NCI-H187 (cell line): ENCODE results near the gene MLN.

Experiments
- DNase-seq, 2 experiments: peaks; one replicate each; lab custom pipeline; 2025; lab: John Stamatoyannopoulos, UW

MLN gene

GRCh38 chr6:33788694-33789549 lies 14.9 kb downstream of the MLN start, which contains the start of gene LEMD2:
Gene LEMD2, minus strand, starts transcription at chr6:33789130. Its CDS starts 14 bp downstream, at chr6:33789116.
- peak; percentile 79 to 85 for DNase-seq

DNA sequence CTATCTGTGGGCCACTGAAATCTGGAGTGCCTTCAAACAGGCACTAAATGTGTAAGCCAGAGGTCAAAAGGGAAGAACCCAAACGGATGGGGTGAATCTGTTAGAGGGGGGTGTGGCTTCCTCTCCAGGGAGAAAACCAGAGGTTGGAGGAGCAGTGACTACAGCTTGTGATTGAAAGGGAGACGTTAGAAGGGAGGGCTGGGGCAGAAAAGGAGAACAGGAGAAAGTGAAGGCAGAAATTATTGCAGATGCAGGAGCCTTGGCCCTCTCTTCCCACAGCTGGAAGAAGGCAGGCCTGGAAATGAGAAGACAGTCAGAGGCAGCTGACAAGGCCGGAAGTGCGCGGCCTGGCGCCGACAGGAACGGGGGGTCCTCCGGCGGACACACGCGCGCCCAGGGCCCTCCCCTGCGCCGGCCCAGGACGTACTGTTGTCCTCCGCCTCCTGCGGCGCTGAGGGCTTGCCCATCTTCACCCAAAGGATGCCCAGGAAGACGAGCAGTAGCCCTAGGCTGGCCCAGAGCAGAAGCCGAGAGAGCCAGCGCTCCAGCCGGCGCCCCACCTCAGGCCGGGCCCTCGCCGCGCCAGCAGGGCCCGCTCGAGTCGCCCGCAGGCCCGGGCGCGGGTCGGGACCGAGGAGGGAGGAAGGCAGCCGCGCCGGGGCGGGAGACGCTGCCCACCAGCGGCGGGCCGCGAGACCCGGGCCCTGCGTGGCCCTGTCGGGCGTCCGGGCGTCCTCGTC lies 15.7 kb downstream of the MLN start:
- DNase-seq: no peak

- DNase-seq: no peak
Observed at GRCh38 chr6:33787346-33787953, 16.4 kb downstream of the MLN start.

DNA sequence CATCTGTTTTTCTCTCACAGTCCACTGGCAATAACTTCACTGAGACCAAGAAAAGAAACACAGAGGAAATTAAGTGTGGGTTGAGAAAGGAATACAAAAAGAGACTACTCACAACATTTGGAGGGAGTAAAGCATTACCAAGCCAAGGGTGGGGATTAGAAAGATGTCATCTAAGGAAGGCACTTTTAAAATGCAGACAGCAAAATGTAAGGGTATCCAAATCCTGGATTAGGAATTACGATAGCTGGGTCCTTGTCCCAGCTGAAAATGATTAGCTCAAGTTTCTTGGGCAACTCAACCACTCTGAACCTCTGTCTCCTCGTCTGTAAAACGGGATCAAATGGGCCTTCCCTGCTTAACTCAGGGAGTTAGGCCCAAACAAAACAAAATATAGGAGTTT lies 17.1 kb downstream of the MLN start:
- no peak for DNase-seq

- DNase-seq: no peak
Observed at GRCh38 chr6:33785778-33786177, 18.0 kb downstream of the MLN start.

DNA sequence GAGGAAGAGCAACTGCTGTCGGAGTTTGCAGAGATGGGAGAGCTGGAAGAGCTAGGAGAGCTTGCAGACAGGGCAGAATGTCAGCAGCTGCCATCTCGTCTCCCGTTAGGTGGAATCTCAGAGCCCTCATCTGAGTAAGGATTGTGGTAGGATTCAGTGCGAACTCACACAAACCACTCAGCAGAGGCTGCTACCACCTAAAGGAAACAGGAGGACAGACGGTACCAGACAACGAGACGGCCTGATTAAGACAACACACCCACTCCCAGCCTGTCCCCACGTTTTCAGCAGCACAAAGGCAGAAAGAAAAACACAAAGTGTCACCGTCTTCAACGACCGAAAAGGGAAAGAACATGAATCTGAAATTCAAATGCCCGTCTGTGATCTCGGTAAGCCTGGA lies 19.0 kb downstream of the MLN start:
- DNase-seq: no peak

DNA sequence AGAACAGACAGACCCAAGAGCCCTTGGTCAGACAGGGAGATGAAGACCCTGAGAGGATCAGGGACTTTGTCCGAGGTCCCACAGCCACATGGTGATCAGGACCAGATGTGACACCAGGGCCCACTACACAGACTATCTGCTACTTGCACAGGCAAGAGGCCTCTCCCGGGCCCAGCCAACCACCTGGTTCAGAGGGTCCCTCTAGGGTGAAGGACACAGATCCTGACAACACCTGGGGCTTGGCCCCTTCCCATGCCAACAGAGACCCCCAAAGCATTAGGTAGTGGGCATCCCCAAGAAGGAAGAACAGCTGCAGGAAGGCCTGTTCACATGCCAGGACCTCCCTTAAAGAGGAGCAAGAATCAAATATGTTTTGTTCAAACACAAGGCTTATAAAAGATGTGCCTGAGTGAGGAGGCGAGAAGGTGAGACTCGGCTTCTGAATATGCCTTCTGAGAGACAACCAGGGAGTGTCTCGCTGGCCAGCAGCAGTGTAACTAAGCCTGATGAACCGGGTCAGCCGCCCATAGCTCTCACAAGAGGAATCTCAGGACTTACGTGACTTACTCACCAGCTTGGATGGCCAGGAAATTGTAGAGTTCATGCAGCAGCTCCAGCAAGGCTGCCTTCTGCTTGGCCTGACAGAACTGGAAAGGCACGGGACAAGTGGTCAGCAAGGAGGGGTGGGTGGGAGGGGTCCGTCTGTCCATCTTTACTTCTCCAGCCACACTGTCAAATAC lies 19.9 kb downstream of the MLN start:
- no peak for DNase-seq

GRCh38 chr6:33782561-33782960 lies 21.2 kb downstream of the MLN start:
- no peak for DNase-seq

DNA sequence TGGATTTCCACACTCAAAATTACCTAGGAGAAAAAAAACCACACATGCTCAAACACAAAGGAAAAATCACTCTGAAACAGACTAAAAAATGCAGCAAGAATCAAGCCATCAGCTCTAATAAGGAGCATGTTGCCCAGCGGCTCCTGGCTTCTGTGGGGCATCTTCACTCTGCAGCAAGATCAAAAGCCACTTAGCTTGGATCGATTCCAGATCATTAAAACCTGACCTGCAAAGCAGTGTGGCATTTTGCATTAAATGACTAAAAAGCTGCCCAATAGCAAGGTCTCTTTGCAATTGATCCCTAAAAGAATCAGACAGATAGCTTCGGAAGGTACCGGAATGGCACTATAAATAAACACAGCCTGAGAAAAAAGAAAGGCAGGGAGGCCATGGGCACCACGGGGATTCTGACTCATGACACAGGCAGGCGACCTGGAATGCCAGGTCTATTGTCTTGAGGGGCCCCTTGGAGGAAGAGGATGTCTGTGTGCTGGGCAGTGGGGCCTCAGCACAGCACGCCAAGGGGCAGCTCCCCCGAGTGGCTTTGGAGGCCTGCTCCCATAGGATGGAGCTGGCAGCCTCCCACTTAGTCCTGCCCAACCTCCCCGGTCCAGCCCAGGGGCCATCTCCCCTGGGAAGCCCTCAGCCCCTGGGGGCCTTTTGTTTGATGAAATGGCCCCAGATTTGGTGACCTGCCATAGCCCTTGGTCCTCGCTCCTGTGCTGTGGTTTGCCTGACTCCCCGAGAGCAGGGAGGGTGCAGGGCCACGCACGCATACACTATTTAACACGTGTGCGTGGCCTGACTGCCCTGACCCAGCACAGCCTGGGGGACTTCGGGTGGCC lies 22.4 kb downstream of the MLN start:
- DNase-seq: no peak

GRCh38 chr6:33779895-33780294 lies 23.9 kb downstream of the MLN start:
- DNase-seq: no peak

GRCh38 chr6:33779290-33779689 lies 24.5 kb downstream of the MLN start:
- no peak for DNase-seq

DNA sequence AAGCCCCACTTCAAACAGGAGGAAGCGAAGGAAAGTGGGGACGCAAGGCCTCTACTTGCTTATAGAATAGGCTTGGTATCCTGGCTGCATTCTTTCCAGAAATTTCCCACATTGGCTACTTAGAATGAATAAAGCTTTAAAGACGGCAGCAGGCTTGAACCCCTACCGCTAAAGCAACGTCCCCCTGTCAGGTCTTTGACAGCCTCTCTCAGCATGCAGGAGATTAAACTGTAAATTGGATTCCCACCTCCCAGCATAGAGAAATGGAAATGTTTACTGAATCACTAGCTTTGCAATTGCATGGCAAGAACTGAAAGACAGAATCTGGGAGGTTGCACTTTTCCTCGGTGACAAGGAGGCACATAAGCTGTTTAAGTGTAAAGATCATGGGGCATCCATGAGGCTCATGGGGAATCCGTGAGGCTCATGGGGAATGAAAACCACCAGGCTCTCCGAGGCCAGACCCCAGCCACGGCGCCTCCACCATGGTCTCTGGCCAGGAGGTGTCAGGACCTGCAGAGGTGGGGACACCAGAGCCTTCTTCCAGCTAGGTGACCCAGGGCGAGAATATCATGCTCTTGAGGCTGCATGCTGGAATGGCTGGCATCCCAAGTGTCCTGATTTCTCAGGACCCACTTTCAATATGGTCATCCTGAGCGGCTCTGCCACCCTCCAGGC lies 25.2 kb downstream of the MLN start:
- no peak for DNase-seq

DNA sequence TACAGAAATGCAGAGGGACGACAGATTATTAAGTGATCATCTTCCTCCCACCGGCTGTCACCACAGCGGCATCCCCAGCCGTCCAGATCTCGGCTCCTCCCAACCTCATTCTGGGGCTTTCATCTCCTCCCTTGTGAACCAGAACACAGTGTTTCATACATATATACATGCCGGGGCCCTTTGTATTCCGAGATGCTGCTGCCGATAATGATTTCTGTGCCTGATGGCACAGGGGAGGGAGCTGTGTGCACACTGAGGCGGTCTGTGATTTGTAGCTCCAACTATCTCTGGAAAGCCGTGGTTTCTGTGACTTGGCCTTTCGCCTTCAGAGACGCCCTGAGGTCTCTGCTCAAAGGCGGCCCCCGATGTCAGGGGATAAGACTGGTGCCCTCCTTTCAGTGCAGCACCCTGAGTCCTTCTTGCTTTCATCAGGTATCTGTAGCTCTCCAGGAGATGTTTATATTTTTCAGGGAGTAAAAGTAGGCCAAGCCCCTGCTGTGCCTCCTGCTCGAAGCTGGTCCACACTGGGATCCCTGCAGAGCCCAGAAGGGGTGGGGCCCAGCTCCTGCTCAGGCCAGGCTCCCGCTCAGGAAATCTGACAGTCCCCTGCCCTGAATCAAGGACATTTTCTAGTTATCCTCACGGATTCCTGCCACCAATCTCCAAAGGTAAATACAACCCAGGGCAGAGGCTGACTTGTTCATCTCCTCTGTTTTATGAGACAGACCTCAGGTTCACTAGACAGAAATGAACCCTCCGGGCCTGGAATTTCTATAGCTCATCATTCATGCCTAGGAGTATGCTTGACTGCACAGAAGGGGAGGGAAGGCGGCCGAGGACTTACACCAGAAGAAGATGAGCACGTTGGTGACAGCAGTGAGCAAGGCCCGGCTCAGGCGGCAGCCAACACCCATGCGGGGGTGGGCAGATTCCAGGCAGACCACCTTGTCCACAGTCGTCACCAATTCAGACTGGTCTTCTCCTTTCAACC lies 26.1 kb downstream of the MLN start:
- DNase-seq: no peak

DNA sequence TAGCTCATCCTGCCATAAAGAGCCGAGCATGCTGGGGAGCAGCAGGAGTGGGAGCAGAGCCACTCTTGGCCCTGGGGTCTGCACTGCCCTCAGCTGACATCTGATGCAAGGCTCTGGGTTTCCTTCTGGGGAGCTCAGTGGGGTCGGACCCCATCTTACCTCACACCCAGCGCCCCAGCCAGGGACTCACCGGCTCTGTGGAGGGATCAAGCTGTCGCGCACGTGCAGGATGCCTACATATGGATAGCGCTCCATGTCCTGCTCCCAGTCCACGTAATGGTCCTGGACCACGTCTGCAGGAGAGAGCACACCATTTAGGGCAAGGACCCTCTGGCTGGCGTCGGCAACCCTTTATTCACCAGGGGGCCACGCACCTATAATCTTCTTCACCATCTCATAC lies 27.0 kb downstream of the MLN start:
- DNase-seq: no peak

DNA sequence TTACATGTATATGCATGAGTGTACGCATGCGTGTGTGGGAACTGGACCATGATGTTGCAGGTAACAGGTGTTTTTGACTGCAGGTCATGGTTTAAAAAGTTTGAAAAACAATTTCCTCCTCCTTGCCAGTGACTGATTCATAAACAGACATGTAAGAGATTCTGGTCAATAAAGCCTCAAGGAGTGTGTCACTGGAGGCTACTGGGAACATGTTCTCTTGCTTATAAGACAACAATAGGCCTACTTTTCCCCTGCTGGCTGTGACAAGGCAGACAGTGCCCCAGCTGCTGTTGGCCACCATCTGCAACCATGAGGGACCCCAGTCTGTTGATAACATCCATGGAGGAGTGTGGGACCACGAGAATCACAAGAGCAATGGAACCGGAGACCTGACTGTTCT lies 27.6 kb downstream of the MLN start:
- DNase-seq: no peak

GRCh38 chr6:33774774-33775173 lies 29.0 kb downstream of the MLN start:
- DNase-seq: no peak

DNA sequence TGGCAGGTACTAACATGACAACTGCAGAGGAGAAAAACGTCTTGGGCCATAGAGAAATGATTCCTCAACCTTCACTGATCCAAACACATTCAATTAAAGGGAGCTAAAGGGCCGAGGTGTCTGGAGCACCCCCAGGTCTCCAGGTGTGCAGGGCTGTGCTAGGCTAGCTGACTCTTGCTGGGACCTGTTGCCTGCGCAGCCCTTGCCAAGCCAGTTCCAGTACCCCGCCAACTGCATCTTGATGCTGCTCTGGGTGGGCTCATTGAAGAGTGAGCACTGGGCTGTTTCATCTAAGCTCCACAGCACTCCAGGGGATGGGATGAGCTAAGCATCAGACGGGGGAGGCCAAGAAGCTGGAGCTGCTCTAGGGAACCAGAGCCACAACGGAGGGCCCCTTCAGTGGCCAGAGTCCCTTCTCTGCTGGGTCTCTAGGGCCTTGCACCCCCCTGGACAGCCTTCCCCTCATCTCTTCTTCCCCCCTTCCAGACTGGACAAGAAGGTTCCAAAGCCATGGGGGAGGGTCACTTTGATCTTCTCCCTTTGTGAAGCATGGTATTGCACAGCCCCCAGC lies 30.8 kb downstream of the MLN start:
- no peak for DNase-seq

DNA sequence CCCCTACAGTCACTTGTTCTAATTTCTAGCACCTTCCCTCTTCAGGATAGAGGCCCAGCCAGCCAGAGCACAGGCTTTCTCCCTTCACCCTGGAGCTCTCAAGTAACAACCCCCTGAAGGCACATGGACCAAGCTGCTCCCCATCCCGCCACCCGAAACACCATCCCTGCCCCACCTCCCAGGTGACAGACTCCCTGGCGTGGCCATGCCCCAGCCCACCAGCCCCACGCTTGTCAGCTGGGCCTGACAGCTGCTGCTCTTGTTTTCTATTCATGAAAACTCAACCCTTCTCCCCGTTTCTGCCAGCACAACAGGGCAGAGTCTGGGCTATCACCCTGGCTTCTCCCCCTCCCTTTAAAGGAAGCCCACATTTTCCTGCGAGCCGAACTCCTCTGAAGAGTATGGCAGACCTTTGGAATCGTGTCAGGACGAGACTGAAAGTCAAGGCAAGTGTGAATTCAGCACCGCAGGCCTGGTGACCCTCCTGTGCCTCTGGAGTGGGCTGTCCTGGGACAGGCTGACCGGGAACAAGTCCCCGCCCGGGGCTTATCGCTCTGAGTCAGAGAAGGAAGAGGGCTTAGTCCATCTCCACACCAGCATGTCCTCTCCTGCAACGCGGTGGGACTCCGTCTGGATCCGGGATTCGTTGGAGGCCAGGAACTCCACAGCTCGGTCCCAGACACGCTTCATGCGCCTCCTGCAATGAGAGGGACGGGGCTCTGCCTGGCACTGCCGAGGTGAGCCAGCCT lies 31.5 kb downstream of the MLN start:
- DNase-seq: no peak
